ENCODE results near the gene RAPGEF5. TPM values are rescaled to one million over a fixed set of nuclear protein-coding genes. Genes with fewer than 3 reads are reported as not detected.

Gene RAPGEF5
- total RNA-seq, 1 donor from 2014 or later: 5.4 TPM

GRCh38 chr7:22223807-22224206 lies 133.1 kb downstream of the RAPGEF5 start:
- H3K9me3 Mint-ChIP-seq: peaks cover 19% of the 10 kb centered on the region
- no peak overlapping the region for H3K4me3 Mint-ChIP-seq
- no peak overlapping the region for H3K27ac Mint-ChIP-seq
- no peak for DNase-seq (ENCODE audit: low spot score in 2 of 2, unreplicated experiment in 2 of 2)
- no peaks in the 10 kb centered on the region for H3K27me3 Mint-ChIP-seq (ENCODE audit: low read depth)
- no peak for TF ChIP-seq CTCF (IDR thresholded peaks at IDR 0.05; ENCODE audit: unreplicated experiment)
- H3K4me1 Mint-ChIP-seq: peaks cover 37% of the 10 kb centered on the region
- peaks cover 9% of the 10 kb centered on the region for H3K36me3 Mint-ChIP-seq

GRCh38 chr7:22220941-22221340 lies 136.0 kb downstream of the RAPGEF5 start:
- TF ChIP-seq CTCF (IDR thresholded peaks at IDR 0.05; ENCODE audit: unreplicated experiment): no peak

GRCh38 chr7:22219739-22220493 lies 137.0 kb downstream of the RAPGEF5 start:
- peaks cover 19% of the 10 kb centered on the region for H3K9me3 Mint-ChIP-seq
- no peak overlapping the region for H3K27ac Mint-ChIP-seq
- TF ChIP-seq CTCF (IDR thresholded peaks at IDR 0.05; ENCODE audit: unreplicated experiment): no peak
- peaks cover 11% of the 10 kb centered on the region for H3K36me3 Mint-ChIP-seq
- no peak for DNase-seq (ENCODE audit: low spot score in 2 of 2, unreplicated experiment in 2 of 2)
- H3K4me3 Mint-ChIP-seq: no peak overlapping the region
- H3K27me3 Mint-ChIP-seq (ENCODE audit: low read depth): no peaks in the 10 kb centered on the region
- H3K4me1 Mint-ChIP-seq: peaks cover 31% of the 10 kb centered on the region

More at GRCh38 chr7:22220941-22221340, 136.0 kb downstream of the RAPGEF5 start:
- H3K27ac Mint-ChIP-seq: no peak overlapping the region
- H3K27me3 Mint-ChIP-seq (ENCODE audit: low read depth): no peaks in the 10 kb centered on the region
- no peak for DNase-seq (ENCODE audit: low spot score in 2 of 2, unreplicated experiment in 2 of 2)
- H3K4me3 Mint-ChIP-seq: no peak overlapping the region
- peaks cover 35% of the 10 kb centered on the region for H3K4me1 Mint-ChIP-seq
- peaks cover 19% of the 10 kb centered on the region for H3K9me3 Mint-ChIP-seq
- peaks cover 11% of the 10 kb centered on the region for H3K36me3 Mint-ChIP-seq

GRCh38 chr7:22219036-22219435 lies 137.9 kb downstream of the RAPGEF5 start:
- peaks cover 11% of the 10 kb centered on the region for H3K36me3 Mint-ChIP-seq
- no peak overlapping the region for H3K27ac Mint-ChIP-seq
- no peaks in the 10 kb centered on the region for H3K27me3 Mint-ChIP-seq (ENCODE audit: low read depth)
- peaks cover 19% of the 10 kb centered on the region for H3K9me3 Mint-ChIP-seq
- no peak for DNase-seq (ENCODE audit: low spot score in 2 of 2, unreplicated experiment in 2 of 2)
- no peak for TF ChIP-seq CTCF (IDR thresholded peaks at IDR 0.05; ENCODE audit: unreplicated experiment)
- H3K4me1 Mint-ChIP-seq: peaks cover 25% of the 10 kb centered on the region
- H3K4me3 Mint-ChIP-seq: no peak overlapping the region

GRCh38 chr7:22216832-22217475 lies 140.0 kb downstream of the RAPGEF5 start:
- Mint-ChIP-seq H3K27me3 (ENCODE audit: low read depth) (no peaks in the 10 kb centered on the region), H3K4me3 (no peak overlapping the region), H3K36me3 (peaks cover 11% of the 10 kb centered on the region), H3K4me1 (peaks cover 16% of the 10 kb centered on the region), H3K27ac (no peak overlapping the region), H3K9me3 (peaks cover 14% of the 10 kb centered on the region)
- no peak for DNase-seq (ENCODE audit: low spot score in 2 of 2, unreplicated experiment in 2 of 2)
- no peak for TF ChIP-seq CTCF (IDR thresholded peaks at IDR 0.05; ENCODE audit: unreplicated experiment)
